ENCODE results near the gene SLC25A42.

GRCh38 chr19:19155495-19156219 lies 91.9 kb downstream of the SLC25A42 start:
- TF ChIP-seq, protein P1, sequence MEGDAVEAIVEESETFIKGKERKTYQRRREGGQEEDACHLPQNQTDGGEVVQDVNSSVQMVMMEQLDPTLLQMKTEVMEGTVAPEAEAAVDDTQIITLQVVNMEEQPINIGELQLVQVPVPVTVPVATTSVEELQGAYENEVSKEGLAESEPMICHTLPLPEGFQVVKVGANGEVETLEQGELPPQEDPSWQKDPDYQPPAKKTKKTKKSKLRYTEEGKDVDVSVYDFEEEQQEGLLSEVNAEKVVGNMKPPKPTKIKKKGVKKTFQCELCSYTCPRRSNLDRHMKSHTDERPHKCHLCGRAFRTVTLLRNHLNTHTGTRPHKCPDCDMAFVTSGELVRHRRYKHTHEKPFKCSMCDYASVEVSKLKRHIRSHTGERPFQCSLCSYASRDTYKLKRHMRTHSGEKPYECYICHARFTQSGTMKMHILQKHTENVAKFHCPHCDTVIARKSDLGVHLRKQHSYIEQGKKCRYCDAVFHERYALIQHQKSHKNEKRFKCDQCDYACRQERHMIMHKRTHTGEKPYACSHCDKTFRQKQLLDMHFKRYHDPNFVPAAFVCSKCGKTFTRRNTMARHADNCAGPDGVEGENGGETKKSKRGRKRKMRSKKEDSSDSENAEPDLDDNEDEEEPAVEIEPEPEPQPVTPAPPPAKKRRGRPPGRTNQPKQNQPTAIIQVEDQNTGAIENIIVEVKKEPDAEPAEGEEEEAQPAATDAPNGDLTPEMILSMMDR (IDR thresholded peaks at IDR 0.05), result no peak
- TF ChIP-seq POLR2A (IDR thresholded peaks at IDR 0.05), result no peak
